NCI-H187 treated with DMSO at 0.1 percent for 48 hours (cell line): ENCODE measurements around the gene KCNIP3.
"Not testable (repeated sequence)": the region's sequence is repeated elsewhere in the genome, so short reads cannot be mapped to it uniquely, and the experiment has no call there.

Experiments used
- DNase-seq: peaks from one replicate; lab custom pipeline; 2025; lab: John Stamatoyannopoulos, UW

Gene KCNIP3

GRCh38 chr2:95296880-95297487, at the start of gene KCNIP3:
TSS of gene KCNIP3 (plus strand) at chr2:95297347. CDS start at chr2:95297439, 92 bp downstream.
- no peak for DNase-seq

GRCh38 chr2:95258271-95258670, 38.9 kb upstream of the KCNIP3 start:
- DNase-seq: no peak

DNA sequence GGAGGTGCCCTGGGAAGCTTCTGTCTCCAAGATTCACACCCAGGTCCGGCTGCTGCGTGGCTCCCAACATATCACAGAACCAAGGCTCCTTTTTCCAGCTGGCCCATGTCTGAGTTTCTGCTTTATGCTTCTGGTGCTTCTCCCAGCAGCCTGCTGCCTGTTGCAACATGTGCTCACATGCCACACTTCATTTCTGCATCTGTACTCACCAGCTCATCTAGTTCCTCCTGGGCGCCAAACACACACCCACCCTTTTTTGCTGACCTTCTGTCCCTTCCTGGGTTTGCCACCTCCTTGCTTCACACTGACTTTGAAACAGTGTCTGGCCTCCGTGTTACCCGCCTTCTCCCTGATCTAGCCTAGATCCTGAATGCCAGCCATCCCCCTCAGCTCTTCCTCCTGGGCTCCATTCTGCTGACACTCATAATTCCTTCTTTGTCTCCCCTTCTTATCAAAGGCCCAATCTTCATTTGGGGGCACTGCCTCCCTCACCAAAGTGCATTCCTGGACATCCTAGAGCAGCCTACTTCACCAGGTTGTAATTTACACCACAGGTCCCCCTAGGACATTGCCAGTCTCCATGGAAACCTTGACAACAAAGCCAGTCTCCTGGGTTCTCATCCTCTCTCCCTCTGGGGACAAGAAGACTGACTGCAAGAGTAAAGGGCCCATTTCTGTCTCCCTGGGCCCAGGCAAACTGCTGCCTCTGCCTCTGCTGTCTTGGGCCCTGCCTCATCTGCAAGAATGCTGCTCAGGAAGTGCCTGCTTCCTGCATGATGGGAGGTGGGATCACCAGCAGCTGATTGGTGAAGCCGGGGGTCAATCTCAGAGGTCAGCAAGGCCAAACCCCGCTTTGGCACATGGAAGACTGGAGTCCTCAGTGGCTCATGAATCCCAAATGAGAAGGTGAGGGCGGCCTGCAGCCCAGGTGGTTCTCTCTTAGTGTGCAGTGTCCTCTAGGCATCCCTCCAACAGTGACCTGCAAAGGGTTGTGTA, 36.8 kb upstream of the KCNIP3 start:
- DNase-seq: no peak

DNA sequence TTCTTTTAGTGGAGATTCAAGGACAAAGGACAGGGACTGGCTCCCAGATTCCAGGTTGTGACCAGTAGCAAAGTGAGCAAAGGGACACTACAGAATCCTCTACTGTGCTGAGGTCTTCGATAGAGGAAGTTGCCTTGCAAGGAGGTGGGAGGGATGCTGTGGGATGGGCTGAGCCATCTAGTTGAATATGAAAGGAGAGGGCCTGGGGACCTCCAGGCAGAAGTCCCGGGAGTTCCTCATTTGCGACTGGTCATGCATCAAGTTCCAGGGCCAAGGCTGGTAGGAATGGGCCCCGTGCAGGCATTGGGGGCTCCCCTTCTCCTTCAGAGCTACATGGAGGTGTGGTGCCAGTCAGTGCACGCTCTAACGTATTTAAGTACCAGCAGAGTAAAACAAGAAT, 35.5 kb upstream of the KCNIP3 start:
- DNase-seq: no peak

GRCh38 chr2:95262896-95263542, 34.1 kb upstream of the KCNIP3 start:
- DNase-seq: no peak

DNA sequence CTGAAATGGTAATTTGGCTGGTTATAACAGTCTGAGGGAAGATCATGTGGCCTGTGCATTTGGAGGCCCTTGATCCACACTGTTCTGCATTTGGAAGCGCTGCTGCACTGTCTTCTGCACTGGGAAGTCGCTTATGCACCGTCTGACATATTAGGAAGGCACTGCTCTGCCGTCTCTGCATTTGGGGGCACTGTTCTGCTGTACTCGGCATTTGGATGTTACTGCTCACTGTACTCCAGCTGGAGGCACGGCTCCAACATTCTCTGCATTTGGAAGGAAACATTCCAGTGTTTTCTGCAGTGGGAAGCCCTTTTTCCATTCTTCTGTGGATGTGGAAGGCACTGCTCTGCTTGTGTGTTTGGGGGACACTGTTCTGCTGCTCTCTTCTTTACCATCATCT, 32.5 kb upstream of the KCNIP3 start:
- DNase-seq: no peak

DNA sequence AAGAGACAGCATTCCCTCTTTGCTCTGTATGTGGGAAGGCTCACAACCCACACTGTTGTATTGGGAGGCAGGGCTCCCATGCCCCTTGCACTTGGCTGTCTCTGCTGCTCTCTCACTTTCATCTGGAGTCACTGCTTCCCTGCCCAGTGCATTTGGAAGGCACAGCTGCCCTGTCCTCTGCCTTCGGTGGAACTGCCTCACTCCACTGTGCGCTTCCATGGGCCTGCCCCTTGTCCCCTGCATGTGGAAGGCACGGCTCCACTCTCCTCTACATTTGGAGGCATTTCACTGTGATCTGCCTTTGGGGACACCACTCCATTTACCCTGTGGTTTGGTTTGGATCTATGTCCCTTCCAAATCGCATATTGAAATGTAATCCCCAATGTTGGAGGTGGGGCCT, 32.0 kb upstream of the KCNIP3 start:
- DNase-seq: no peak

GRCh38 chr2:95266781-95267430, 30.2 kb upstream of the KCNIP3 start:
- no peak for DNase-seq

DNA sequence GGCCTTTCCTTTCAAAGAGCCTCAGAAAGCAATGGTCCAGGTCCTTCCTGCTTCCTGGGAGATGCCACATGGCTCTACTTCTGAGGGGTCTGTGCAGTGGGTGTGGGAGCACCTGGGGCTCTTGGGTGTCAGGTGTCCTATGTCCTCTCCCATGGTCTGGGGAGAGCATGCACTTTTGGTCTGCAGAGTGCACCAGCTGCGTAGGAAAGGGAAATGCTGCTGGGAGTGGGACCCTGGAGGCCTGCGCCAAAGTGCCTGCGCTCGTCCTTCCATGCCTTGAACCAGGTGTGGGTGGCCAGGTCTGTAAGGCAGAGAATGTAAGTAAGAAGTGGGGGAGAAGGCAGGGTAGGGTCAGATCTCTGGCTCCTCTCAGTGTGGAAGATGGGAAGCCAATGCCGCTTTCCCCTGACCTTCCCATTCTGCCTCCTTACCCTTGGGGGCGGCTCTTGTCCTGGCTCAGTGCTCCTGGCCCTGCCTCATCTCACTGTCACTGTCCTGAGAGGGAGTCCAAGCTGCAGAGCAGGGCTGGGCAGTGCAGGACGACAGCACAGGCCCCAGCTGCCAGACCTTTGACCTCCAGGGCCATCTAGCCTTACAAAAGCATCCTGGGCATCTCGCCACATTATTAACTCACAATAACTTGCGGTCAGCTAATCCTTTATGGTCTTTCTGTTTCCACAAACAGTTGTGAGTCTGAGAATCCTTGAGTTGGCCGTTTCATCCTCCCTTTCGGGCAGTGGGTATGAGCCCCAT, 29.5 kb upstream of the KCNIP3 start:
- no peak for DNase-seq

DNA sequence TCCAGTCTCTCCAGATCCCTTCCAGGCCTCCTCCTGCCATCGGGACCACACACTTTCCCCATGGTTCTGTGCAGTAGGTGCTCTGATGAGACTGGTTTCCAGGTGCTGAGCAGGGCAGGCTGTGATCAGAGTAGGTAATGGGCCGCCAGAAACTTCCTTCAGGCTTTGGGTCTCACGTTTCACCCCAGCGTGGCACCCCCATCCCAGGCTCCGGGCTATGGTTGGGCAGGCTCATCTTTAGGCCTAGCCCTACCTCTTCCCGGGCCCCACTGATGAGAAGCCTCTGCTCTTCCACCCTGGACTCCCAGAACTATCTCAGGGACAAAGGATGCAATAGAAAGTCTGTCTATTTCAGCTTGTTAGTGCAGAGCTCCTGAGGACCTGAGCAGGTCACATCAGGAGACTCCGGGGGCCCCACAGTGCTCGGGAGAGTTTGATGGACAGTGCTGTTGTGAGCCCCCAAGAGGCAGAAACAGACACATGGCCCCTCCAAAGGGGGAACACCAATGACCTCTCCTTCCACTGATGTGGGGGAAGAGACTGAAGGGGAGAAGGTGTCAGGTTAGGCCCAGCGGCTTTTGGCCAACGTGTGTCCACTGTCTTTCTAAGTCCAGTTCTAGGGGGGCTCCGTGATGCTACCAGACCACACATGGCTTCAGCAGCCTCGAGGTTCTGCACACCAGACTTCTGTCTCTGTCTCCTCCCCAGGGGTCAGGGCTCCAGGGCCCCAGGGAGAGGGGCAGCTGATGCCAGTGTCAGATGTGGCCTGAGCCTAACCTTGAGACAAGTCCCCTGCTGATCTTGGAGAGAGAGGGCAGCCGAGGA, 28.7 kb upstream of the KCNIP3 start:
- DNase-seq: no peak

GRCh38 chr2:95269036-95269680, 28.0 kb upstream of the KCNIP3 start:
- DNase-seq: no peak

DNA sequence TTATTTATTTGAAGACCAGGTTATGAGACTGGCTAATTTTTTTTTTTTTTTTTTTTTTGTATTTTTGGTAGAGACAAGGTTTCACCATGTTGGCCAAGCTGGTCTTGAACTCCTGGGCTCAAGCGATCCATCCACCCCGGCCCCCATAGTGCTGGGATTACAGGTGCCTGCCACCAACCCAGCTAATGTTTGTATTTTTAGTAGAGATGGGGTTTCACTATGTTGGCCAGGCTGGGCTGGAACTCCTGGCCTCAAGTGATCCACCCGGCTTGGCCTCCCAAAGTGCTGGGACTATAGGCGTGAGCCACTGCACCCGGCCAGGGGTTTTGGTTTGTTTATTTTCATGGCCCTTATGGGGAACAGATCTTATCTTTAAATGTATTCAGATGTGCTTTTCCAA, 27.4 kb upstream of the KCNIP3 start:
- DNase-seq: not testable (repeated sequence)

GRCh38 chr2:95270541-95271081, 26.5 kb upstream of the KCNIP3 start:
- no peak for DNase-seq

DNA sequence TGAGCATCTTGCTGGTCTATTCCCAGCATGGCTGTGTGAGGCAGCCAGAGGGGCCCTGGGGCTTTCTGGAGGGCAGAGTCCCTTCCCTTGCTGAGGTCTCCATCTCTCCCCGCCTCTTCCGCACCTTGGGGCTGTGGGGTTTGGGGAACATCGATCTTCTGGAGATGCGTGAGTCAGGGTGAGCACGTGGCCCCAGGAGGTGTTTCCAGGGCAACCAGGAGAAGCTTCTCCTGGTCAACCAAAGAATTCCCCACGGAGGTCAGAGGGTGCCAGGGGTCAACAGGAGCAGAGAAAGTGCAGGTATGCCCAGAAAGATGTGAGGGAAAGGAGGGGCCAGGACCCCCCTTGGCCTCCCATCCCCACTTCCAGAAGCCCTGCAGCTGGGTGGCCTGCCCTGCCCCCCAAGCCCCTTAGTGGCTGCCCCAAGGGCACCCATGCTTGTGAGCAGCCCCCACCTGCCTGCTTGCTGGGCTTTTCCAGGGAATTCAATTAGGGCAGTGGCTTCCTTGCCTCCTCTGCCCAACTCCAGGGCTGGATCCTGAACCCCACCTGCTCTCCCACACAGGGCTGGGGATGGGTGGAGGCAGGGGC, 25.7 kb upstream of the KCNIP3 start:
- no peak for DNase-seq

DNA sequence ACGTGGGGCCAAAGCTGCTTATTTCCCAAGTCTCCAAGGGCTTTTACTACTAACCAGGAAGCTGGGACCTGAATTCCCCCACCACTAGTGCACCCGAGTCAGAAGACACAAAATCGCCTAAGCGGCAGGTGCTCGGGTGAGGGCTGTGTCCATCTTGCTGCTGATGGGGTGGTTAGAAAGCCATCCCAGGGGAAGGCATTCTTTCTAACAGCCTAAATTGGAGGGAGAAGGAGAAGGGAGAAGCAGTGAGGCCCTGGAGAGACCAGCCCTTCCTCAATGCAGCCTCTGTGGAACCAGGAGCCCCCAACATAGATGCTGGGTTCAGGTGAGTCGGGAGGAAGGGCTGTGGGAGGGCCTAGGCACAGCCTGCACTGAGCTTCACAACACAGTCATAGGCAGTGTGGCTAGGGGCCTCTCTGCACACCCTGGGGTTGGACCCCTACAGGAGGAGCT, 24.8 kb upstream of the KCNIP3 start:
- no peak for DNase-seq

DNA sequence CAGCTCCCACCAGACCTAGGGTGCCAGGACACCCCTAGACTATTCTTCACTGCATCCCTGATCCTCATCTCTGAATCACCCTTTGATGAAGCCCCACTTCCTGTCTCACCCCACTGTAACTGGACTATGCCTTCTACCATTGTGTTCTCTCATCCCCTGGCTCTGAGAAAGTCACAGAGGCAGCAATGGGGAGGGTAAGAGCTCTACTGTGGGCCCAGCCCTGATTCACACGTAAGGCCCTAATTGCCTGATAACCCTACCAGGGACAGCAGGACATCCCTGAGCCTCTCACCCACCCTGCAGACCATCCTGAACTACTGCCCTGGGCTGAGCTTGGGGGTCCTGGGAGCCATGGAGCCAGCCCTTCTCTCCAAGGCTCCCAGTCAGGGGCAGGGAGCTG, 24.4 kb upstream of the KCNIP3 start:
- no peak for DNase-seq

DNA sequence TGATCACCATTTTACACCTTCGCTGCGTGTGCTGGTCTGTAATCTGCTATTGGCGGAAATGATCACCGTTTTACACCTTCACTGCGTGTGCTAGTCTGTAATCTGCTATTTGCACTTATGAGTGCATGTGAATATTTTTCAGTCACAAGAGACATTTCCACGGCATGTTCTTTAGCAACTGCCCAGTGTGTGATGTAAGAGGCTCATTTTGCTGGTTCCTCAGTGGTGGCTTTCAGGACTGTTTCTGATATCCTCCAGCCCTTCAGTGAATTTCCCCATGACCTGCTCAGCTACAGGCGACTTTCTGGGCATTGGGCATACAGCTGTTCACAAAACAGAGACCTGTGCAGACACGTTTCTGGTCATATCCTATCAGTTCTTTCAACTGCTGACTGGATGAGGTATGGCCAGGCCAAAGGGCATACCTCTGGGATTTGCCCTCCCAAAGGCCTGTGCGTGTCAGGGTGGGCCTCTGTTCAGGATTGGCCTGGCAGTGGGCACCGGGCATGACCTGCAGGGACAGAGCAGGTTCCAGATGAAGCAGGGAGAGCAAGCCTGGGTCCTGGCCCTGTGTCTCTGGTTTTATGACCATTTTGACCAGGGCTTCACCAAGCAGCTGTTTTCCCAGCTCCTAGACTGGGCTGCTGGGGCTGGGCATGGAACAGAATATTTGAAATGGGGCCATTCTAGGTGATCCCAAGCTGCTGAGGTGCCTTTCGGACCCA, 23.4 kb upstream of the KCNIP3 start:
- no peak for DNase-seq

- DNase-seq: no peak
Observed at GRCh38 chr2:95274291-95275150, 22.6 kb upstream of the KCNIP3 start, which contains the start of gene PROM2. TSS of gene PROM2 (plus strand) at chr2:95274449. CDS start at chr2:95274586, 137 bp downstream.
